ENCODE measurements around the gene TP53TG3B. TPM values are rescaled to one million over a fixed set of nuclear protein-coding genes. Genes with fewer than 3 reads are reported as not detected.
"Not testable (repeated sequence)": the region's sequence is repeated elsewhere in the genome, so short reads cannot be mapped to it uniquely, and the experiment has no call there.

Gene TP53TG3B
- polyA plus RNA-seq (ENCODE audit: insufficient read length): not detected

DNA sequence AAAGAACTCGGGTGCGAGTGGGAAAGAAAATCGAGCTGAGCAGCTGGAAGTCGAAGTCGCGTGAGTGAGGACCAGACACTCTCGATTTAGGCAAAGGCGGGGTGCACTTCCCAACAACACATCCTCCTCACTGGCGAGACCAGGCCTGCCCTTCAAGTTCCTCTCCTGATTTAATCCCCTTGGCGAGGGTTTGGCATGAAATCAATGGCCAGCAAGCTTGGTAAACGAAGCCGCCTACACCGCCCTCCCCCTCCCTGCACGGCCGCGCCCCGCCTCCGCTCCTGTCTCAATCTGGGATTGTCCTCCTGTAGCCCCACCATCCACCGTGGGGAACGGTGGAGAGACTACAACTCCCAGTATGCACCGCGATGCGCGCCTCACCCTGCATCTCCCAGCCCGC, at the start of gene TP53TG3B:
Gene TP53TG3B (plus strand): TSS at position 301 of the 400 bp plus-strand sequence. CDS start 68 bp downstream, at position 369.
- not testable (repeated sequence) for DNase-seq (ENCODE audit: low read depth)

- DNase-seq (ENCODE audit: low read depth): not testable (repeated sequence)
Observed at GRCh38 chr16:33336226-33337012, 24.2 kb upstream of the TP53TG3B start.

DNA sequence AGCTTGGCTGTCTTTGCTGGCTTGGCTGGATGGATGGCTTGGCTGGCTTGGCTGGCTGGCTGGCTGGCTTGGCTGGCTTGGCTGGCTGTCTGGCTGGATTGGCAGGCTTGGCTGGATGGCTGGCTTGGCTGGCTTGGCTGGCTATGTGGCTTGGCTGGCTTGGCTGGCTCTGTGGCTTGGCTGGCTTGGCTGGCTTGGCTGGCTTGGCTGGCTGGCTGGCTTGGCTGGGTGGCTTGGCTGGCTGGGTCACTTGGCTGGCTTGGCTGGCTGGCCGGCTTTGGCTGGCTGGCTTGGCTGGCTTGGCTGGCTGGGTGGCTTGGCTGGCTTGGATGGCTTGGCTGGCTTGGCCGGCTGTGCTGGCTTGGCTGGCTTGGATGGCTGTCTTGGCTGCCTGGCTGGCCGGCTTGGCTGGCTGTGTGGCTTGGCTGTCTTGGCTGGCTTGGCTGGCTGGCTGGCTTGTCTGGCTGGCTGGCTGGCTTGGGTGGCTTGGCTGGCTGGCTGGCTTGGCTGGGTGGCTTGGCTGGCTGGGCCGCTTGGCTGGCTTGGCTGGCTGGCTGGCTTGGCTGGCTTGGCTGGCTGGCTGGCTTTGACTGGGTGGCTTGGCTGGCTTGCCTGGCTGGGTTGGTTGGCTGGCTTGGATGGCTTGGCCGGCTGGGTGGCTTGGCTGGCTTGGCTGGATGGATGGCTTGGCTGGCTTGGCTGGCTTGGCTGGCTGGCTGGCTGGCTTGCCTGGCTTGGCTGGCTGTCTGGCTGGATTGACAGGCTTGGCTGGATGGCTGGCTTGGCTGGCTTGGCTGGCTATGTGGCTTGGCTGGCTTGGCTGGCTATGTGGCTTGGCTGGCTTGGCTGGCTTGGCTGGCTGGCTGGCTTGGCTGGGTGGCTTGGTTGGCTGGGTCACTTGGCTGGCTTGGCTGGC, 22.8 kb upstream of the TP53TG3B start:
- not testable (repeated sequence) for DNase-seq (ENCODE audit: low read depth)

- DNase-seq (ENCODE audit: low read depth): not testable (repeated sequence)
Observed at GRCh38 chr16:33338543-33338951, 22.1 kb upstream of the TP53TG3B start.

DNA sequence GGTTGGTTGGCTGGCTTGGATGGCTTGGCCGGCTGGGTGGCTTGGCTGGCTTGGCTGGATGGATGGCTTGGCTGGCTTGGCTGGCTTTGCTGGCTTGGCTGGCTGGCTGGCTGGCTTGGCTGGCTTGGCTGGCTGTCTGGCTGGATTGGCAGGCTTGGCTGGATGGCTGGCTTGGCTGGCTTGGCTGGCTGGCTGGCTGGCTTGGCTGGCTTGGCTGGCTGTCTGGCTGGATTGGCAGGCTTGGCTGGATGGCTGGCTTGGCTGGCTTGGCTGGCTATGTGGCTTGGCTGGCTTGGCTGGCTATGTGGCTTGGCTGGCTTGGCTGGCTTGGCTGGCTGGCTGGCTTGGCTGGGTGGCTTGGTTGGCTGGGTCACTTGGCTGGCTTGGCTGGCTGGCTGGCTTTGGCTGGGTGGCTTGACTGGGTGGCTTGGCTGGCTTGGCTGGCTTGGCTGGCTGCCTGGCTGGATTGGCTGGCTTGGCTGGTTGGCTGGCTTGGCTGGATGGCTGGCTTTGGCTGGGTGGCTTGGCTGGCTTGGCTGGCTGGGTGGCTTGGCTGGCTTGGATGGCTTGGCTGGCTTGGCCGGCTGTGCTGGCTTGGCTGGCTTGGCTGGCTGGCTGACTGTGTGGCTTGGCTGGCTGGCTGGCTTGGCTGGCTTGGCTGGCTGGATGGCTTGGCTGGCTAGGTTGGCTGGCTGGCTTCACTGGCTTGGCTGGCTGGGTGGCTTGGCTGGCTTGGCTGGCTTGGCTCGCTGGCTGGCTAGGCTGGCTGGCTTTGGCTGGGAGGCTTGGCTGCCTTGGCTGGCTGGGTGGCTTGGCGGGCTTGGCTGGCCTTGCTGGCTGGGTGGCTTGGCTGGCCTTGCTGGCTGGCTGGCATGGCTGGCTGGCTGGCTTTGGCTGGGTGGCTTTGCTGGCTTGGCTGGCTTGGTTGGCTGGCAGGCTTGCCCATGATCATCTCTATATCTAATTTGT, 21.3 kb upstream of the TP53TG3B start:
- DNase-seq (ENCODE audit: low read depth): not testable (repeated sequence)

Other genes with a start within 250 kb of the TP53TG3B start
- not detected for gene TP53TG3C, start 166.6 kb upstream of the TP53TG3B start, polyA plus RNA-seq (ENCODE audit: insufficient read length)
- not detected for gene TP53TG3E, start 56.5 kb upstream of the TP53TG3B start, polyA plus RNA-seq (ENCODE audit: insufficient read length)
- not detected for gene TP53TG3F, start 98.8 kb downstream of the TP53TG3B start, polyA plus RNA-seq (ENCODE audit: insufficient read length)

Data from forelimb muscle (tissue), 1 donor.